HepG2 (cell line): ENCODE data around the gene NFKBIL1. TPM values are rescaled to one million over a fixed set of nuclear protein-coding genes. Genes with fewer than 3 reads are reported as not detected.
A peak's percentile ranks its signal among the peaks of the same experiment; 100 is the strongest.

Experiments used
- ATF1 ChIP-seq: IDR thresholded peaks from 2 replicates; pipeline ENCODE4 v1.6.1; 2016; ENCODE audit warnings: mild to moderate bottlenecking, control low read depth
- CENPT ChIP-seq: sonication (generic); formaldehyde crosslinking; IDR thresholded peaks from 2 replicates; pipeline ENCODE4 v1.8.0; 2022; ENCODE audit warnings: low read depth, mild to moderate bottlenecking, moderate library complexity, missing genetic modification reagents
- DMAP1 ChIP-seq: IDR thresholded peaks from 2 replicates; pipeline ENCODE4 v1.6.1; 2016
- FOSL1 ChIP-seq: sonication (generic); formaldehyde crosslinking; IDR thresholded peaks from 2 replicates; pipeline ENCODE4 v1.9.0; 2021; ENCODE audit warnings: missing genetic modification reagents, borderline replicate concordance
- KDM2A ChIP-seq: sonication (generic); formaldehyde crosslinking; IDR thresholded peaks from 2 replicates; pipeline ENCODE4 v1.4.0; 2020; ENCODE audit warnings: low read depth, missing genetic modification reagents, borderline replicate concordance
- KLF13 ChIP-seq: sonication (generic); formaldehyde crosslinking; IDR thresholded peaks from 2 replicates; pipeline ENCODE4 v1.4.0; 2020; ENCODE audit warnings: mild to moderate bottlenecking, missing genetic modification reagents
- ZNF225 ChIP-seq: sonication (generic); formaldehyde crosslinking; IDR thresholded peaks from 2 replicates; pipeline ENCODE4 v1.4.0; 2020; ENCODE audit warnings: mild to moderate bottlenecking, missing genetic modification reagents
- ZNF788 ChIP-seq: sonication (generic); formaldehyde crosslinking; IDR thresholded peaks from 2 replicates; pipeline ENCODE4 v1.5.0; 2020; ENCODE audit warnings: mild to moderate bottlenecking, missing genetic modification reagents, borderline replicate concordance
- ZSCAN21 ChIP-seq: sonication (generic); formaldehyde crosslinking; IDR thresholded peaks from 2 replicates; pipeline ENCODE4 v1.8.0; 2022; ENCODE audit warnings: mild to moderate bottlenecking, missing genetic modification reagents, moderate library complexity, borderline replicate concordance
- polyA plus RNA-seq, 8 experiments: library from polyadenylated mRNA; depleted of rRNA in 3 of 8; stranded (reverse) in 7 of 8; unstranded in 1 of 8; fragments of >200 nt; fragmentation: Illumina TruSeq in 4 of 8; extraction: Trizol in 4 of 8; gene quantifications; 2 replicates each; pipeline versions ENCODE4 v1.2.1 to v1.2.3, GENCODE V29; 2011 to 2016; ENCODE audit warnings: low read depth in 4 of 8, missing spikeins in 1 of 8, mixed read lengths in 1 of 8; ENCODE audit not compliant: insufficient read depth in 1 of 8
- total RNA-seq, 5 experiments: library from RNA; depleted of rRNA; stranded (reverse); fragments of >200 nt; fragmentation: Illumina TruSeq; extraction: Trizol; gene quantifications; 2 replicates each; pipeline ENCODE4 v1.2.3, GENCODE V29; 2016; ENCODE audit warnings: low read depth in 1 of 5
- TF ChIP-seq, protein P1 (sequence below): sonication (generic); formaldehyde crosslinking; IDR thresholded peaks from 2 replicates; pipeline ENCODE4 v1.5.0; 2020; ENCODE audit warnings: mild to moderate bottlenecking, missing genetic modification reagents
- TF ChIP-seq, protein P2 (sequence below): sonication (generic); formaldehyde crosslinking; IDR thresholded peaks from 2 replicates; pipeline ENCODE4 v1.4.0; 2020; ENCODE audit warnings: missing genetic modification reagents
- TF ChIP-seq, protein P3 (sequence below): sonication (generic); formaldehyde crosslinking; IDR thresholded peaks from 2 replicates; pipeline ENCODE4 v1.5.0; 2020; ENCODE audit warnings: mild to moderate bottlenecking, missing genetic modification reagents, moderate library complexity
- TF ChIP-seq, protein P4 (sequence below): sonication (generic); formaldehyde crosslinking; conservative IDR thresholded peaks from 2 replicates; pipeline ENCODE4 v1.8.0; 2022; ENCODE audit warnings: mild to moderate bottlenecking, moderate library complexity, missing genetic modification reagents
- TF ChIP-seq, protein P5 (sequence below): sonication (generic); formaldehyde crosslinking; conservative IDR thresholded peaks from 2 replicates; pipeline ENCODE4 v1.4.0; 2020; ENCODE audit warnings: missing genetic modification reagents

NFKBIL1 gene
- total and polyA plus RNA-seq, 2 of the 13 experiments (the other 11 are each of a cell fraction or from before 2014, with no cell fraction given) = 9.7 to 19.5 TPM

DNA sequence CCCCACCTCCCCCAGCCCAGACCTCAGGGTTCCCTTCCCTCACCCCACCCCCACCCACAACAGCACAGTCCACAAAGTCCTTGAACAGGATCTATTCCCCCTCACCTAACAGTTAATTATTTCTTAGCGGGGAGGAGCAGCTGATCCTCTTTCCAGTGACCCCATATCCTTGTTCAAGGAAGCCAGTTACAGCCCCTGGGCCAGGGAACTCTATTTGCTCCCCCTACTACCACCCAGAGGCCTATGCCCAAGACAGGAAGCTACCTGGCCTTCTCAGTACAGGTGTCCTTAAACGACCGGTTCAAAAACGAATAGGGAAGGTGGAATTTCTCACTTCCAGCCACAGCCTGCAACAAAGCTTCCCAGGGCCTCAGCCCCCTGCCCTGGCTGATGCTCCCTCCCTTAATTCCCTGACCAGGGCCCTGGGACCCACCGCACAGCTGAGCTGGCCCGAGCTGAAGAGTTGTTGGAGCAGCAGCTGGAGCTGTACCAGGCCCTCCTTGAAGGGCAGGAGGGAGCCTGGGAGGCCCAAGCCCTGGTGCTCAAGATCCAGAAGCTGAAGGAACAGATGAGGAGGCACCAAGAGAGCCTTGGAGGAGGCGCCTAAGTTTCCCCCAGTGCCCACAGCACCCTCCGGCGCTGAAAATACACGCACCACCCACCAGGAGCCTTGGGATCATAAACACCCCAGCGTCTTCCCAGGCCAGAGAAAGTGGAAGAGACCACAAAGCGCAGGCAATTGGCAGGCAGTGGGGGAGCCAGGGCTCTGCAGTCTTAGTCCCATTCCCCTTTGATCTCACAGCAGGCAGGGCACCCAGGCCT lies 17.9 kb upstream of the NFKBIL1 start (continued):
- TF ChIP-seq, protein P1, sequence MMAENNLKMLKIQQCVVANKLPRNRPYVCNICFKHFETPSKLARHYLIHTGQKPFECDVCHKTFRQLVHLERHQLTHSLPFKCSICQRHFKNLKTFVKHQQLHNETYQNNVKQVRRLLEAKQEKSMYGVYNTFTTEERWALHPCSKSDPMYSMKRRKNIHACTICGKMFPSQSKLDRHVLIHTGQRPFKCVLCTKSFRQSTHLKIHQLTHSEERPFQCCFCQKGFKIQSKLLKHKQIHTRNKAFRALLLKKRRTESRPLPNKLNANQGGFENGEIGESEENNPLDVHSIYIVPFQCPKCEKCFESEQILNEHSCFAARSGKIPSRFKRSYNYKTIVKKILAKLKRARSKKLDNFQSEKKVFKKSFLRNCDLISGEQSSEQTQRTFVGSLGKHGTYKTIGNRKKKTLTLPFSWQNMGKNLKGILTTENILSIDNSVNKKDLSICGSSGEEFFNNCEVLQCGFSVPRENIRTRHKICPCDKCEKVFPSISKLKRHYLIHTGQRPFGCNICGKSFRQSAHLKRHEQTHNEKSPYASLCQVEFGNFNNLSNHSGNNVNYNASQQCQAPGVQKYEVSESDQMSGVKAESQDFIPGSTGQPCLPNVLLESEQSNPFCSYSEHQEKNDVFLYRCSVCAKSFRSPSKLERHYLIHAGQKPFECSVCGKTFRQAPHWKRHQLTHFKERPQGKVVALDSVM (CRISPR knock-in tag) = no peak
- TF ChIP-seq ZNF788 (CRISPR knock-in tag) = no peak
- 0 out of 2 replicates have a peak, but pooled peaks have one; percentile 35 for TF ChIP-seq ZSCAN21 (CRISPR knock-in tag)
- no peak for TF ChIP-seq ZNF225
- TF ChIP-seq, protein P2, sequence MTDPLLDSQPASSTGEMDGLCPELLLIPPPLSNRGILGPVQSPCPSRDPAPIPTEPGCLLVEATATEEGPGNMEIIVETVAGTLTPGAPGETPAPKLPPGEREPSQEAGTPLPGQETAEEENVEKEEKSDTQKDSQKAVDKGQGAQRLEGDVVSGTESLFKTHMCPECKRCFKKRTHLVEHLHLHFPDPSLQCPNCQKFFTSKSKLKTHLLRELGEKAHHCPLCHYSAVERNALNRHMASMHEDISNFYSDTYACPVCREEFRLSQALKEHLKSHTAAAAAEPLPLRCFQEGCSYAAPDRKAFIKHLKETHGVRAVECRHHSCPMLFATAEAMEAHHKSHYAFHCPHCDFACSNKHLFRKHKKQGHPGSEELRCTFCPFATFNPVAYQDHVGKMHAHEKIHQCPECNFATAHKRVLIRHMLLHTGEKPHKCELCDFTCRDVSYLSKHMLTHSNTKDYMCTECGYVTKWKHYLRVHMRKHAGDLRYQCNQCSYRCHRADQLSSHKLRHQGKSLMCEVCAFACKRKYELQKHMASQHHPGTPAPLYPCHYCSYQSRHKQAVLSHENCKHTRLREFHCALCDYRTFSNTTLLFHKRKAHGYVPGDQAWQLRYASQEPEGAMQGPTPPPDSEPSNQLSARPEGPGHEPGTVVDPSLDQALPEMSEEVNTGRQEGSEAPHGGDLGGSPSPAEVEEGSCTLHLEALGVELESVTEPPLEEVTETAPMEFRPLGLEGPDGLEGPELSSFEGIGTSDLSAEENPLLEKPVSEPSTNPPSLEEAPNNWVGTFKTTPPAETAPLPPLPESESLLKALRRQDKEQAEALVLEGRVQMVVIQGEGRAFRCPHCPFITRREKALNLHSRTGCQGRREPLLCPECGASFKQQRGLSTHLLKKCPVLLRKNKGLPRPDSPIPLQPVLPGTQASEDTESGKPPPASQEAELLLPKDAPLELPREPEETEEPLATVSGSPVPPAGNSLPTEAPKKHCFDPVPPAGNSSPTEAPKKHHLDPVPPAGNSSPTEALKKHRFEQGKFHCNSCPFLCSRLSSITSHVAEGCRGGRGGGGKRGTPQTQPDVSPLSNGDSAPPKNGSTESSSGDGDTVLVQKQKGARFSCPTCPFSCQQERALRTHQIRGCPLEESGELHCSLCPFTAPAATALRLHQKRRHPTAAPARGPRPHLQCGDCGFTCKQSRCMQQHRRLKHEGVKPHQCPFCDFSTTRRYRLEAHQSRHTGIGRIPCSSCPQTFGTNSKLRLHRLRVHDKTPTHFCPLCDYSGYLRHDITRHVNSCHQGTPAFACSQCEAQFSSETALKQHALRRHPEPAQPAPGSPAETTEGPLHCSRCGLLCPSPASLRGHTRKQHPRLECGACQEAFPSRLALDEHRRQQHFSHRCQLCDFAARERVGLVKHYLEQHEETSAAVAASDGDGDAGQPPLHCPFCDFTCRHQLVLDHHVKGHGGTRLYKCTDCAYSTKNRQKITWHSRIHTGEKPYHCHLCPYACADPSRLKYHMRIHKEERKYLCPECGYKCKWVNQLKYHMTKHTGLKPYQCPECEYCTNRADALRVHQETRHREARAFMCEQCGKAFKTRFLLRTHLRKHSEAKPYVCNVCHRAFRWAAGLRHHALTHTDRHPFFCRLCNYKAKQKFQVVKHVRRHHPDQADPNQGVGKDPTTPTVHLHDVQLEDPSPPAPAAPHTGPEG (CRISPR knock-in tag) = no peak
- TF ChIP-seq, protein P3, sequence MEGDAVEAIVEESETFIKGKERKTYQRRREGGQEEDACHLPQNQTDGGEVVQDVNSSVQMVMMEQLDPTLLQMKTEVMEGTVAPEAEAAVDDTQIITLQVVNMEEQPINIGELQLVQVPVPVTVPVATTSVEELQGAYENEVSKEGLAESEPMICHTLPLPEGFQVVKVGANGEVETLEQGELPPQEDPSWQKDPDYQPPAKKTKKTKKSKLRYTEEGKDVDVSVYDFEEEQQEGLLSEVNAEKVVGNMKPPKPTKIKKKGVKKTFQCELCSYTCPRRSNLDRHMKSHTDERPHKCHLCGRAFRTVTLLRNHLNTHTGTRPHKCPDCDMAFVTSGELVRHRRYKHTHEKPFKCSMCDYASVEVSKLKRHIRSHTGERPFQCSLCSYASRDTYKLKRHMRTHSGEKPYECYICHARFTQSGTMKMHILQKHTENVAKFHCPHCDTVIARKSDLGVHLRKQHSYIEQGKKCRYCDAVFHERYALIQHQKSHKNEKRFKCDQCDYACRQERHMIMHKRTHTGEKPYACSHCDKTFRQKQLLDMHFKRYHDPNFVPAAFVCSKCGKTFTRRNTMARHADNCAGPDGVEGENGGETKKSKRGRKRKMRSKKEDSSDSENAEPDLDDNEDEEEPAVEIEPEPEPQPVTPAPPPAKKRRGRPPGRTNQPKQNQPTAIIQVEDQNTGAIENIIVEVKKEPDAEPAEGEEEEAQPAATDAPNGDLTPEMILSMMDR (CRISPR knock-in tag) = 0 out of 2 replicates have a peak, but pooled peaks have one; percentile 21
- no peak for TF ChIP-seq KLF13 (CRISPR knock-in tag)
- no peak for TF ChIP-seq DMAP1
- TF ChIP-seq, protein P4, sequence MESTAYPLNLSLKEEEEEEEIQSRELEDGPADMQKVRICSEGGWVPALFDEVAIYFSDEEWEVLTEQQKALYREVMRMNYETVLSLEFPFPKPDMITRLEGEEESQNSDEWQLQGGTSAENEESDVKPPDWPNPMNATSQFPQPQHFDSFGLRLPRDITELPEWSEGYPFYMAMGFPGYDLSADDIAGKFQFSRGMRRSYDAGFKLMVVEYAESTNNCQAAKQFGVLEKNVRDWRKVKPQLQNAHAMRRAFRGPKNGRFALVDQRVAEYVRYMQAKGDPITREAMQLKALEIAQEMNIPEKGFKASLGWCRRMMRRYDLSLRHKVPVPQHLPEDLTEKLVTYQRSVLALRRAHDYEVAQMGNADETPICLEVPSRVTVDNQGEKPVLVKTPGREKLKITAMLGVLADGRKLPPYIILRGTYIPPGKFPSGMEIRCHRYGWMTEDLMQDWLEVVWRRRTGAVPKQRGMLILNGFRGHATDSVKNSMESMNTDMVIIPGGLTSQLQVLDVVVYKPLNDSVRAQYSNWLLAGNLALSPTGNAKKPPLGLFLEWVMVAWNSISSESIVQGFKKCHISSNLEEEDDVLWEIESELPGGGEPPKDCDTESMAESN (CRISPR knock-in tag) = 0 out of 2 replicates have a peak, but pooled peaks have one; percentile 40
- no peak for TF ChIP-seq ATF1 (CRISPR knock-in tag)
- no peak for TF ChIP-seq CENPT (CRISPR knock-in tag)
- TF ChIP-seq FOSL1 (CRISPR knock-in tag) = 0 out of 2 replicates have a peak, but pooled peaks have one; percentile 13
- TF ChIP-seq KDM2A = peak; percentile 73
- TF ChIP-seq, protein P5, sequence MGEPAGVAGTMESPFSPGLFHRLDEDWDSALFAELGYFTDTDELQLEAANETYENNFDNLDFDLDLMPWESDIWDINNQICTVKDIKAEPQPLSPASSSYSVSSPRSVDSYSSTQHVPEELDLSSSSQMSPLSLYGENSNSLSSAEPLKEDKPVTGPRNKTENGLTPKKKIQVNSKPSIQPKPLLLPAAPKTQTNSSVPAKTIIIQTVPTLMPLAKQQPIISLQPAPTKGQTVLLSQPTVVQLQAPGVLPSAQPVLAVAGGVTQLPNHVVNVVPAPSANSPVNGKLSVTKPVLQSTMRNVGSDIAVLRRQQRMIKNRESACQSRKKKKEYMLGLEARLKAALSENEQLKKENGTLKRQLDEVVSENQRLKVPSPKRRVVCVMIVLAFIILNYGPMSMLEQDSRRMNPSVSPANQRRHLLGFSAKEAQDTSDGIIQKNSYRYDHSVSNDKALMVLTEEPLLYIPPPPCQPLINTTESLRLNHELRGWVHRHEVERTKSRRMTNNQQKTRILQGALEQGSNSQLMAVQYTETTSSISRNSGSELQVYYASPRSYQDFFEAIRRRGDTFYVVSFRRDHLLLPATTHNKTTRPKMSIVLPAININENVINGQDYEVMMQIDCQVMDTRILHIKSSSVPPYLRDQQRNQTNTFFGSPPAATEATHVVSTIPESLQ (CRISPR knock-in tag) = no peak
